Measurements from ENCODE around the gene KAT2A. TPM values are rescaled to one million over a fixed set of nuclear protein-coding genes. Genes with fewer than 3 reads are reported as not detected.

Gene KAT2A
- 6.5 and 9.6 TPM in 2 replicates for total RNA-seq

GRCh38 chr17:42120770-42121769 is at the start of gene KAT2A:
KAT2A (minus strand) TSS chr17:42121367; CDS start chr17:42121304, 63 bp downstream.

GRCh38 chr17:42122371-42123303 is 1.5 kb upstream of the KAT2A start, which contains the start of gene HSPB9:
HSPB9 (plus strand) TSS chr17:42122804; CDS start chr17:42122851, 47 bp downstream.

GRCh38 chr17:42112552-42113176 is 8.5 kb downstream of the KAT2A start, which contains the start of gene DHX58:
DHX58 (minus strand) TSS chr17:42112714; CDS start chr17:42111892, 822 bp downstream.

GRCh38 chr17:42097691-42098631 is 23.2 kb downstream of the KAT2A start, which contains the start of gene ZNF385C:
ZNF385C (minus strand) TSS chr17:42098473; CDS start chr17:42063056, 35,417 bp downstream.

Other genes with a start within 250 kb of the KAT2A start
- 109 and 118 TPM in 2 replicates for gene ACLY, start 202.4 kb downstream of the KAT2A start, total RNA-seq
- gene ODAD4, start 190.8 kb downstream of the KAT2A start, total RNA-seq = 1.3 and 3.9 TPM in 2 replicates
- gene CNP, start 154.6 kb downstream of the KAT2A start, total RNA-seq = 67.1 and 73.0 TPM in 2 replicates
- 80.9 and 81.3 TPM in 2 replicates for gene DNAJC7, start 103.9 kb downstream of the KAT2A start, total RNA-seq
- 23.5 and 26.4 TPM in 2 replicates for gene NKIRAS2, start 101.3 kb downstream of the KAT2A start, total RNA-seq
- gene C17orf113, start 70.8 kb downstream of the KAT2A start, total RNA-seq = 0.11 and 0.26 TPM in 2 replicates
- not detected in 2 replicates for gene ZNF385C, start 22.9 kb downstream of the KAT2A start, total RNA-seq
- gene DHX58, start 8.7 kb downstream of the KAT2A start, total RNA-seq = 15.0 and 15.2 TPM in 2 replicates
- not detected in 2 replicates for gene HSPB9, start 1.4 kb upstream of the KAT2A start, total RNA-seq
- 78.4 and 80.0 TPM in 2 replicates for gene RAB5C, start 33.6 kb upstream of the KAT2A start, total RNA-seq
- under 0.01 TPM in 1 of 2 replicates, not detected in the other for gene KCNH4, start 59.8 kb upstream of the KAT2A start, total RNA-seq
- not detected in 2 replicates for gene HCRT, start 64.1 kb upstream of the KAT2A start, total RNA-seq
- gene GHDC, start 73.1 kb upstream of the KAT2A start, total RNA-seq = 22.8 and 24.3 TPM in 2 replicates
- gene STAT5B, start 155.0 kb upstream of the KAT2A start, total RNA-seq = 24.9 and 27.7 TPM in 2 replicates
- 30.1 and 48.5 TPM in 2 replicates for gene STAT5A, start 167.1 kb upstream of the KAT2A start, total RNA-seq